T-helper 9 cell (primary cell): ENCODE data around the gene MTMR1.

Experiments
- DNase-seq: peaks from one replicate; pipeline ENCODE4 v3.0.0-alpha.2; 2020
- total RNA-seq, 2 donors: gene quantifications; one replicate each; lab custom pipeline; 2026; lab: John Stamatoyannopoulos, UW

The MTMR1 gene
- 68.3 to 82.2 reads per million in 2 donors for total RNA-seq

GRCh38 chrX:150692831-150693724, at the start of gene MTMR1:
MTMR1 (plus strand) TSS chrX:150693396; CDS start chrX:150693531, 135 bp downstream.
- peak; percentile 55 for DNase-seq

- no peak for DNase-seq
Observed at GRCh38 chrX:150643958-150644357, 49.2 kb upstream of the MTMR1 start.

- no peak for DNase-seq
Observed at GRCh38 chrX:150644422-150644821, 48.8 kb upstream of the MTMR1 start.

- DNase-seq: no peak
Observed at GRCh38 chrX:150647331-150647730, 45.9 kb upstream of the MTMR1 start.

- DNase-seq: no peak
Observed at GRCh38 chrX:150648296-150648940, 44.8 kb upstream of the MTMR1 start.

- no peak for DNase-seq
Observed at GRCh38 chrX:150649096-150649870, 43.9 kb upstream of the MTMR1 start.

- no peak for DNase-seq
Observed at GRCh38 chrX:150651906-150652305, 41.3 kb upstream of the MTMR1 start.

GRCh38 chrX:150655788-150656187, 37.4 kb upstream of the MTMR1 start:
- DNase-seq: no peak

- no peak for DNase-seq
Observed at GRCh38 chrX:150663073-150663472, 30.1 kb upstream of the MTMR1 start.

- no peak for DNase-seq
Observed at GRCh38 chrX:150664290-150664689, 28.9 kb upstream of the MTMR1 start.

- no peak for DNase-seq
Observed at GRCh38 chrX:150676221-150676620, 17.0 kb upstream of the MTMR1 start.

- DNase-seq: no peak
Observed at GRCh38 chrX:150680974-150681373, 12.2 kb upstream of the MTMR1 start.

GRCh38 chrX:150683112-150683511, 10.1 kb upstream of the MTMR1 start:
- DNase-seq: no peak

- DNase-seq: no peak
Observed at GRCh38 chrX:150683536-150684146, 9.6 kb upstream of the MTMR1 start.

- no peak for DNase-seq
Observed at GRCh38 chrX:150688911-150689451, 4.2 kb upstream of the MTMR1 start.

- no peak for DNase-seq
Observed at GRCh38 chrX:150690126-150690525, 3.1 kb upstream of the MTMR1 start.

- no peak for DNase-seq
Observed at GRCh38 chrX:150692296-150692695, 900 bp upstream of the MTMR1 start.

GRCh38 chrX:150693725-150694574, 754 bp downstream of the MTMR1 start:
- DNase-seq: peak; percentile 39

GRCh38 chrX:150694738-150695410, 1.7 kb downstream of the MTMR1 start:
- DNase-seq: no peak

GRCh38 chrX:150696331-150696730, 3.1 kb downstream of the MTMR1 start:
- DNase-seq: no peak

GRCh38 chrX:150696866-150697265, 3.7 kb downstream of the MTMR1 start:
- no peak for DNase-seq
